Stimulated activated CD8-positive, alpha-beta memory T cell treated with anti-CD3 and anti-CD28 coated beads, Interleukin-12 subunit alpha, Interleukin-12 subunit beta, amount 100 ng/mL, for 24 hours (primary cell): ENCODE results near the gene CCDC73.
"Not testable (repeated sequence)": the region's sequence is repeated elsewhere in the genome, so short reads cannot be mapped to it uniquely, and the experiment has no call there.

Source experiments
- DNase-seq: peaks from one replicate; pipeline ENCODE4 v3.0.0-alpha.2; 2020; ENCODE audit errors: extremely low read depth

The CCDC73 gene

DNA sequence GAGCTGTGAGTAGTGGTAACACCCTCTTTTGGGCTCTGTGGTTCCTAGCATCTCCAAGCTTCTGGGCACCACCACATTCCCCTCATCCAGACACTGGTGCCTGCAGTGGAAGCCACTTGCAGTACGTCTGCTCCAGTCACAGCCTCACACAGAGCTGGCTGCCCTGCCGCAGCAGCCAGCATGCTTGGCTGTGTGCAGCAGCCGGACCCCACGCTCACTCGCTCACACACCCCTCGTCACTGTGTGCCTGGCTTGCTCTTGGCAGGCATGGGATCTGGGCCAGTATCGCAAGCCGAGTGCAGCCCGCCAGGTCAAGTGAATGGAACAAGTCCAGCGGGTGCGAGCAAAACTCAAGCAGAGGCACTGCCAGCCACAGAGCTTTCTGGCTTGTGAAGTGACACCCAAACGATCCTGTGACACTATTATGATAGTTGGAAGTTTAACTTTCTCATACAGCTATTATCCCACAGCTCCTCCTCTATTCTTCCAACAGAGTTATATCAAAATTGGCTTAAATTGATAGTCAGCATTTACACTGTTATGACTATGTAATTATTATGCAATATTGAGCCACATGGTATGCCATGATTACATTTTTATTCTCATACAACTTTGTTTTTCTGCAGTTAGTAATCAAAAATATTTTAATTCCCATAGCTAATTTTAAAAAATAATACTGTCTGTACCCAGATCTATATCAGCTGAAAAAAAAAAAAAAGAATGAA lies 89.0 kb downstream of the CCDC73 start:
- DNase-seq = no peak

- DNase-seq = no peak
Measured at GRCh38 chr11:32704775-32705174, 89.7 kb downstream of the CCDC73 start.

GRCh38 chr11:32704261-32704660 lies 90.2 kb downstream of the CCDC73 start:
- DNase-seq = no peak

- DNase-seq = no peak
Measured at GRCh38 chr11:32701616-32702015, 92.8 kb downstream of the CCDC73 start.

- no peak for DNase-seq
Measured at GRCh38 chr11:32698579-32698978, 95.9 kb downstream of the CCDC73 start.

DNA sequence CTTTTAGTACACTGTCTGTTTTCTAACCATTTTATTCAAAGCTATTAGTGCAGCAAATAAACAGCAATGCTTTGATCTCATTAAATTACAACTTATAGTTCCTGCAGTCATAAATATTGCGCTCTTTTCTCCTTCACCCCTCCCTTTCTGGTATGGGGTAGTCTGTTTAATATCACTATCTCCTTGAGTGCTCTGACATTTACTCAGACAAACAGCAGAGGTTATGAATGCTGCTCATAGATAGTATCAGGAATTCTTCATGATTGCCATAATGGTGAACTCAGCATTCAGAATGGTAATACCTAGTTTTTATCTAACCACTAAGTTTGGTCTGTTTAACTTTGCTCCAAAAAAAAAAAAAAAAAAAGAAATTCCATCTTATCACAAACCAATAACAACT lies 123.4 kb downstream of the CCDC73 start:
- DNase-seq = no peak

DNA sequence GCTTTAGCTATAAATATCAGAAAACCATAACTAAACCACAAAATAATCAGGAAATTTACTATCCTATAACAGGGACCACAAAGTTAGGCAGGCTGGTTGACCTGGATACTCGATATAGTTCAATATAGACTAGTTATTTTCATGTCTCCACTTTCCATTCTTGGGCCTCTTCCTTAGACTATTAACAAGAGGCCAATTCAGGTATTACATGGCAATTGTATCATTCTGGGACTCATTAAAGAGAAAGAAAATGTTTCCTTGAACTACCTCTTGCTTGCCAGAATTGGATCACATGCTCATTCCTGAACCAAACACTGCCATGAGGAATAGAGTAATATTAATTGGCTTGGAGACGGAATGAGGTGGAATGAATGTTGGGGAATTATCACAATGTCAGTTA lies 134.8 kb downstream of the CCDC73 start:
- DNase-seq = no peak

- DNase-seq = no peak
Measured at GRCh38 chr11:32658639-32659406, 135.6 kb downstream of the CCDC73 start.

DNA sequence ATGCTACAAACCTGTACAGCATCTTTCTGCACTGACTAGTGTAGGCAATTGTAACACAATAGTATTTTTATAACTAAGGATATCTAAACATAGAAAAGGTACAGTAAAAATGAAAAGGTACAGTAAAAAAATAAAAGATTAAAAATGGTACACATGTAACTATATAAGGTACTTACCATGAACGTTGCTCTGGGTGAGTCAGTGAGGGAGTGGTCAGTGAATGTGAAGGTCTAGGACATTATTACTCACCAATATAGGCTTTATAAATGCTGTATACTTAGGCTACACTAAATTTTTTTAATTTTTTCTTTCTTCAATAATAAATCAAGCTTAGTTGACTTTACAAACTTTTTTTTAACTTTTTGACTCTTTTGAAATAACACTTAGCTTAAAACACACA lies 150.9 kb downstream of the CCDC73 start:
- DNase-seq = no peak

DNA sequence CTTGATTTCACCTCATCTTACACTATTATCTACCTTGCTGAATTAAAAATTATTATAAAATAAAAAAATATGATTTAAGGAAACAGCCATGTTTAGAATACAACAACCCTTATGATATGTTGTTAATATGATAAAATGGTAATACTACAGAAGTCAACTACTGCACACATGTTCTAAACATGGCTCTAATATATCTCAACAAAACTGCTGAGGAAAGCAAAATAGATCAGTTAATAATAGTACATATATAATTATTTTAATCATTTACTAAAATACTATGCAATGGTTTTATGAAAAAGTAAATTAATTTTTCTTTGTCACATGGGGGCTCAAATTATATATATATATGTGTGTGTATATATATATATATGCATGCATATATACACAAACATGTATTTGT lies 153.1 kb downstream of the CCDC73 start:
- DNase-seq = no peak

GRCh38 chr11:32635819-32636218 lies 158.6 kb downstream of the CCDC73 start:
- DNase-seq = no peak

GRCh38 chr11:32630844-32631243 lies 163.6 kb downstream of the CCDC73 start:
- DNase-seq = no peak

DNA sequence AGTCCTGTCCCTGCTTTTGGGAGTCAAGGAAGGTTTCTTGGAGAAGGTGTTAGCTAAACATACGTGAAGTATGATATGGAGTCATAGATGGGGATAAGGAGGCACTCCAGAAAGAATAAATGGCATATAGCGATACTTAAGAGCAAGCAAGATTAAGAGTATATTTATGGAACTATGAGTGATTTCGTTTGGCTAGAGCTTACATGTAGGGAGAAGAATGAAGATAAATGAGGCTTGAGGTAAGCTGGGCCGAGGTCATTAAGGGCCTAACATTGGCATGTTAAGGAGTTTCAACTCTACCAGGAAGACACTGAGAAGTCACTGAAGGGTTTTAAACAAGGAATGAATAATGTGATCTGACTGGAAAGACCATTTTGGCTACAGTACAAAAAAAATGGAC lies 177.6 kb downstream of the CCDC73 start:
- DNase-seq = no peak

DNA sequence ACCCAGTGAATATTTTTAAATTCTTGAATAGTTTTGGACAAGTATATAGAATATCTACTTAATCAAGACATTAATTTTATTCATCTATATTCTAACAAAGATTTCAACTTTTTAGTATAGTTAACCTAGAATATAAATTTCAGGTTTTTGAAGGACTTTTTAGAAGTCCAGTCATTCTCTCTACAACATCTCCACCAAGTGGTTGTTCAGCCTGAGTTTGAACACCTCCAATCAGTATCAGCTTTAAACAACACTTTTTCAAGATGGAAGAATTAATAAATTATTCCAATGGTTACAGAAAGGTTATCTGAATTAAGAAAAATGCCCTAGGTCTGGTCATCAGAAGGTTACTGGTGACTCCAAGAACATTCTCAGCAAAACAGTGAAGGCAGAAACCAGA lies 179.0 kb downstream of the CCDC73 start:
- DNase-seq = no peak

DNA sequence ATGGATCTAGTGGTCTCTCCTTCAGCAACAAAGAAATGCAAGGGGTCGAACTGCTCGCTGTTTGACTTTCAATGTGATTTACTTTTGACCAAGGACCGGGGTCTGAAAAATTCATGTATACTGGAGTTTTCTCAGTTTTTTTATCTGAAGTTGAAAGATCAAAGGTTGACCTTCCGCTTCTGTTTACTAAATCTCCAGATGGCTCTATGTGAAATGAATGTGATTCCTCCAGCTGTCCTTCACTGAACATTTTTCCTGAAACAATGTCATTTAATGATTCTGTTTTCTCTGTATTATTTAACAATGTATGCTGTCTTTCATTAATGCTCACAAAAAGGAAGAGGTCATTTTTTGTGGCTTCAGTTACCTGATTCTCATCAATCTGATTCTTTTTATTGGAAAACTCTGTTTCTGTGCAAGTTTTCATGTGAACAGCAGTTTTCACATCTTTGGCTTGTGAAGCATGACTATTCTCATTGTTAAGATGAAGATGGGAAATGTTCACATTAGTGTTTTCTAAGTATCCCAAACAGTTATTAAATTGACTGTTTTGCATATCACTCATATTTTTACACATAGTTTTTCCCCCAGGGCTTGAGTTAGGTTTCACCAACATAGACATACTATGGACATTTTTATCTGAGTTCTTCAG lies 180.8 kb downstream of the CCDC73 start:
- DNase-seq = no peak

- no peak for DNase-seq
Measured at GRCh38 chr11:32610797-32611352, 183.6 kb downstream of the CCDC73 start.

GRCh38 chr11:32608826-32609225 lies 185.6 kb downstream of the CCDC73 start:
- DNase-seq = not testable (repeated sequence)

DNA sequence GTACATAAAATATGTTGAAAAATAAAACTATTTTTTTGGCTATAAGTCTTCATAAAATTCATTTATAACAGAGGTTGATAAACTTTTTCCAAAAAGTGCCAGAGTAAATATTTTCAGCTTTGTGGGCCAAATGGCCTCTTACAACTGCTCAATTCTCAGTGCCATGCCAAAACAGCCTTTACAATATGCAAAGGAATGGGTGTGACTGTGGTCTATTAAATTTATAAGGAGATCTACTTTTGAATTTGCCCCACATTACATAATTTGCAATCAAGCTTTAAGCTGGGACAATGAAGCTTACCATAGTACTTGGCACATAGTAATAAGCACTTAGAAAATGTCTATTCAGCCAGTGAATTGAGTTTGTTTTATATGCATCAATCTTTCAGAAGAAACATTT lies 188.2 kb downstream of the CCDC73 start:
- no peak for DNase-seq

DNA sequence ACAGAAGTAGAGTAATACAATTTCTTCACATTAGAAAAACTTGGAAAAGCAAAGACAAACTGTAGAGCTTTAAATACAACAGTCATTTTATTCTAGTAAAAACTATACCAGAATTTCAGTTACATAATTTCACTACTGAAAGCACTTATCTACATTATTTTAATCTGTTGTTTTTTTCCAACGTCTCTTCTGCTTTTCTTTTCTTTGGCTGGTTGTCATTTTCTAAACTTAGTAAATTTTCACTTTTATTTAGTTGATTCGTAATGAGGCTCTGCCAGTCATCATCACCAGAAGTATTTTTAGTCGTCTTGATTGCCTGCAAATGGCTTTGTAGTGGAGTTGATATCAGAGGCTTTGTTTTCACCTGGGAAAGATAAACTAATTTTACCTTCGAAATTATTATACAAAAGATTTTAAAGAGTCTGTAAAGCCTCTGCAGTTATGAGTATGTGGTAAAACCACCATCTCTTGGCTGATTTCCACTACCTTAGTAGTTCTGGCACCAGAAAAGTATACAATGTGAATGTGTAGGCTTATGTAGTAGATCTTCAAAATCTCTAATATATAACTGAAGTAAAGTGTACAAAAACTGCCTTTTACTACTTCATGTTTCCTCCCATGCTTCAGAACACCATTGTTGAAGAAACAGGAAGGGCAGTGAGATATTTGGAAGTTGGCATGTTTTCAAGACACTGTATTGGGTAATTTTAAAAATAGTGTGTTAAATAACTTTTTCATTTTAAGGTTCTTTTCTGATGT lies 191.6 kb downstream of the CCDC73 start:
- no peak for DNase-seq

DNA sequence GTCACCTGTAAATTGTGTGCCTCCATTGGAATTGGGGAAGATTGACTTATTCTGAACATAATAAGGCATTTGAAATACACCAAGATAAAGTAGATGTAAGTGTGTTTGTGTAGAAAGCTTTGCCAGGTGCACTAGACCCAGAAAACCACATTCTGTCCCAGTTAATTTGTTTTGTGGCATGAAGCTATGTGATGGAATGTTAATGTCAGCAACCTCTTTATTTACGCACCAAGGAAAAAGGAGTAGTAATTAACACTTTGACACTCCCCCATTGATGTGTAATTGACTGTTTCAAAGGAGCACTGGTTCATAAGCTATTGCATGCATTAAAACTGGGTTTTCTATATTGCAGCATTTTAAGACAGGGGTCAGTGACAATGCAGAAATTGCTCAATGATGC lies 196.5 kb downstream of the CCDC73 start:
- DNase-seq = no peak

GRCh38 chr11:32596114-32596513 lies 198.3 kb downstream of the CCDC73 start:
- DNase-seq = not testable (repeated sequence)

GRCh38 chr11:32594272-32594671 lies 200.2 kb downstream of the CCDC73 start:
- no peak for DNase-seq
